Measurements from ENCODE around the gene TSKS. TPM values are rescaled to one million over a fixed set of nuclear protein-coding genes. Genes with fewer than 3 reads are reported as not detected.
A peak's percentile ranks its signal among the peaks of the same experiment; 100 is the strongest.
"Not testable (repeated sequence)": the region's sequence is repeated elsewhere in the genome, so short reads cannot be mapped to it uniquely, and the experiment has no call there.

The TSKS gene
- total RNA-seq, 1 donor from 2014 or later, result not detected

- DNase-seq (ENCODE audit: low read depth), result no peak
Observed at GRCh38 chr19:49767381-49767780, 4.3 kb upstream of the TSKS start.

- no peak for DNase-seq (ENCODE audit: low read depth)
Observed at GRCh38 chr19:49766930-49767299, 3.8 kb upstream of the TSKS start, which contains the start of gene AP2A1. Gene AP2A1, plus strand, starts transcription at chr19:49767001. Its CDS starts 133 bp downstream, at chr19:49767134.

GRCh38 chr19:49766007-49766929, 3.2 kb upstream of the TSKS start:
- peak; percentile 100 for DNase-seq (ENCODE audit: low read depth)

GRCh38 chr19:49764341-49764740, 1.2 kb upstream of the TSKS start:
- DNase-seq (ENCODE audit: low read depth), result no peak

GRCh38 chr19:49761625-49762311, 1.3 kb downstream of the TSKS start:
- DNase-seq (ENCODE audit: low read depth), result no peak

GRCh38 chr19:49761249-49761624, 1.9 kb downstream of the TSKS start:
- no peak for DNase-seq (ENCODE audit: low read depth)

GRCh38 chr19:49758292-49758691, 4.8 kb downstream of the TSKS start:
- DNase-seq (ENCODE audit: low read depth), result peak; percentile 51

GRCh38 chr19:49755956-49756355, 7.2 kb downstream of the TSKS start:
- DNase-seq (ENCODE audit: low read depth), result no peak

GRCh38 chr19:49752701-49753100, 10.4 kb downstream of the TSKS start:
- DNase-seq (ENCODE audit: low read depth), result no peak

GRCh38 chr19:49749771-49750170, 13.3 kb downstream of the TSKS start:
- DNase-seq (ENCODE audit: low read depth), result no peak

- DNase-seq (ENCODE audit: low read depth), result peak; percentile 29
Observed at GRCh38 chr19:49749055-49749716, 13.9 kb downstream of the TSKS start.

GRCh38 chr19:49746206-49746958, 16.7 kb downstream of the TSKS start:
- no peak for DNase-seq (ENCODE audit: low read depth)

- no peak for DNase-seq (ENCODE audit: low read depth)
Observed at GRCh38 chr19:49744946-49745381, 18.1 kb downstream of the TSKS start.

GRCh38 chr19:49741210-49741844, 21.8 kb downstream of the TSKS start:
- DNase-seq (ENCODE audit: low read depth), result peak; percentile 47

- no peak for DNase-seq (ENCODE audit: low read depth)
Observed at GRCh38 chr19:49739933-49740332, 23.2 kb downstream of the TSKS start.

GRCh38 chr19:49739098-49739497, 24.0 kb downstream of the TSKS start:
- no peak for DNase-seq (ENCODE audit: low read depth)

GRCh38 chr19:49738268-49738667, 24.8 kb downstream of the TSKS start:
- DNase-seq (ENCODE audit: low read depth), result no peak

- no peak for DNase-seq (ENCODE audit: low read depth)
Observed at GRCh38 chr19:49730166-49730565, 32.9 kb downstream of the TSKS start.

- DNase-seq (ENCODE audit: low read depth), result no peak
Observed at GRCh38 chr19:49727217-49728030, 35.7 kb downstream of the TSKS start.

- not testable (repeated sequence) for DNase-seq (ENCODE audit: low read depth)
Observed at GRCh38 chr19:49719420-49719819, 43.7 kb downstream of the TSKS start.

Measured in myocyte (in vitro differentiated cells).